HG02588 (cell line): ENCODE data around the gene DUS4L.

ENCODE experiments used
- ATAC-seq: cut with Tn5 transposase; IDR thresholded peaks from one replicate; pipeline ENCODE4 v1.9.1; 2021; ENCODE audit warnings: mild to moderate bottlenecking, moderate library complexity; ENCODE audit not compliant: unreplicated experiment

DUS4L gene

DNA sequence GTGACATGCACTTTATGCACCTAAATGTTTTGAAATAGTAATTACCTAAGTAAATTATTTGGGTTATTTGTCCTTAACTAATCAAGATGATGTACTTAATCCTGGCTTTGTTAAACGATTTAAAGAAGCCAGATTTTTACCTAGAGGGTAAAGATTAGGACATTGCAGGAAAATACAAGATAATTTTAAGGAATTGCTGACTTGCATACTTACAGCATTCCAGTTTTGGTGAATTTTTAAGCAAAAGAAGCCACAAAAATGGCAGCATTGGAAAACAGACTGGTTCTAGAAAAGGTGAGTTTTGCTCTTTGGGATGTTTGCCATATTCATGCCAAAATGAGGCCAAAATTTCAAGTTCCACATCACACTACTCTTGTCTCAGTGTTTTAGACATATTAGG is 49.7 kb downstream of the DUS4L start:
- no peak for ATAC-seq

DNA sequence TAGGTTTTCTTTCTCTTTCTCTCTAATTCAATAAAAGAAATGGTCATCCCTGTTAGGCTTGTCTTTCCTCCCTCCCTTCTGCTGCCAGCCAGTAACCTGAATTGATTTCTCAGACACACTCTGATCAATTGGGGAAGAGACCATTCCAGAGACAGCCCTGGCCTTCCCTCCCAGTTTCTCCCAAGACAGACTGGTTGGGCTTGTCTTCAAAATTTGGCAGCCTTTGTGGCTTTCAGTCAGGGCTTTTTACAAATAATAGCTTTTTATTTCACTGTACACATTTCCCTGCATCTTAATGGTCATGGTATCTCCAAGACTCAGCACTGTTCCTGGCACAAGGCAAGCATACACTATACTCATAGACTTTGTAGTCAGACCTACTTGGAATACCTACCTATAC is 50.2 kb downstream of the DUS4L start:
- ATAC-seq, result no peak

DNA sequence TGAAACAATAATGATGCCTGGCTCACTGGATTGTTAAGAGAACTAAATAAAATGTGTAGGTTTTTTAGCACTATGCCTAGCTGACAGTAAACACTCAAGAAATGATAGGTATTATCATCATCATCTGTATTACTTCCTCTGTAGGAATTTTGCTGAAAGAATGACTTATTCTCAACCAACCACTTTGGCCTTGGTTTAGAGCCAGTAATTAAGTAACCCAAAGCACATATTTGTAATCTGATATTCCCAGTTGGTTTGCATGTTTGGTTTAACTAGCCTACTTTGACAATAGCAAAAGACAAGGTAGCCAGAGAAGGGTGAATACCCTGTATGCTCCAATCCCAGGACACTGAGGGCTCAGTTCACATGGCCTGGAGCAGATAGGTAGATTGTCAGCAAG is 50.7 kb downstream of the DUS4L start:
- no peak for ATAC-seq

DNA sequence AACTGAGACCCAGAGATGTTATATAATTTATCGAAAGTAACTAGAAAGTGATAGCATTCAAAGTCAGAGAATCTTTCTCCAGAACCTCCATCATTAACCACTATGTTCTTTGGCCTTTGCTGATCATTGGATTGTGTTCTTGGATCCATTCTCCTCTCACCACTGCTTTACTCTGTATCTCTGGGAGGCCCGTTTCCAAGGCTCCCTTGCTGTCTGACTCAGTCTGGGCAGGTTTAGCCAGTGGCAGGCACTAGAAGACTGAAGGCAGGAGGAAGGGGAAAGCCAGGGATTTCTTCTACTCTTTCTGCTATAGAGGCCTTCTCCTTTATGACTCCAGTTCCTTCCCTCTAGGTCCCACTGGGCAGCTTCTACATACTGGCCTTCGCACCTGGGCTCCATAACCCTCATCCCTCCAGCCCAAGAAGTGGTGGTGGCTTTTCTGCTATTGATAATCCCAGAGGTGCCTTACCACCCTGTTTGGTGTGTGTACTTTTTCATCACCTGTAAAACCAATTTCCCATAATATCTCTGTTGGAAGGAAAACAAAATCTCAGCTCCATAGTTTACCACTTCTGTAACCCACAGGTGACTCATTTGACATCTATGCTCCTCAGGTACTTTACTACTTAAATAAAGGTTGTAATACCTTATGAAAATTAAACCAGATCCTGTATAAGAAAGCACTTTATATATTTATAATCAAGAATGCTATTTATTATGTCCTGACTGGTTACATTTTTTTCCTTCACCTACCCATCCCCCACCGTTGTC is 52.3 kb downstream of the DUS4L start:
- no peak for ATAC-seq

DNA sequence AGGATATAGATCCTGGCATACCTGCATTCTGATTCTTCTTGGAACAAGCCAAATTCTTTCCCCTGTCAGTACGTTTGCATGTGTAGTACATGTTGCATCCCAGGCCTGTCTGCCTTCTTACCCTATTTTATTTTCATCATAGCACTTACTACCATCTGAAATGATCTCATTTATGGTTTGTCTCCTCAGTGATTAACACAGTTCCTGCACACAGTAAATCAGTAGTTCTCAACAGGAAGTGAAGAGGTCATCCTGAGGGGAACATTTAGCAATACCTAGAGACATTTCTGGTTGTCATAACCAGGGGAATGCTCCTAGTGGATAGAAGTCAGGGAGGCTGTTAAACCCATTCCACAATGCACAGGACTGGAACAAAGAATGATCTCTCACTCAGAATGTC is 58.7 kb downstream of the DUS4L start:
- ATAC-seq, result no peak

DNA sequence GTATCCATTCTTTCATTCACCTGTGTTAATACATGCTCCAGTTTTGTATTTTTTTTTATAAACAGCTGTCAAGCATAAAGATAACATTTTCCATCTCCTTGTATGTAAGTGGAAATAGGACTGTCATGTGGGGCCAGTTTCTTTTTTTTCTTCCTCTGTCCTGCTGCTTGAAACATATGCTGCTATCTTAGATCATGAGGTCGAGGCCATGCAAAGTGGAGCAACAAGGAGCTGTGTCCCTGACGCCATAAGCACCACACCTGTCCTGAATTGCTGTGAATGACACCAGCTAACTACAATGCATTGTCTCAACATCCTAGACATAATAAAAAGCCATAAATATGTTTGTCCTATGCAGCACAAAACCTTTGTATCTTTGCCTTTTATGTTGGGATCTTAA is 59.1 kb downstream of the DUS4L start:
- no peak for ATAC-seq

DNA sequence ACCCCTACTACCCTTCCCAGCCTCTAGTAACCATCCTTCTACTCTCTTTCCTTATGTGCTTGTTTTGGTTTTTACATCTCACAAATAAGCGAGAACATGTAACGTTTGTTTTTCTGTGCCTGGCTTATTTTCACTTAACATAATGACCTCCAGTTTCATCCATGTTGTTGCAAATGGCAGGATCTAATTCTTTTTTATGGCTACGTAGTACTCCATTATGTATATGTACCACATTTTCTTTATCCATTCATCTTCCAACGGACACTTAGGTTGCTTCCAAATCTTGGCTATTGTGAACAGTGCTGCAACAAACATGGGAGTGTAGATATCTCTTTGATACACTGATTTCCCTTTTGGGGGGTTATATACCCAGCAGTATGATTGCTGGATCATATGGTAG is 63.2 kb downstream of the DUS4L start:
- ATAC-seq, result no peak
